ENCODE data around the gene SLC38A3. TPM values are rescaled to one million over a fixed set of nuclear protein-coding genes. Genes with fewer than 3 reads are reported as not detected.
"Not testable (repeated sequence)": the region's sequence is repeated elsewhere in the genome, so short reads cannot be mapped to it uniquely, and the experiment has no call there.

The SLC38A3 gene
- total and polyA plus RNA-seq, 4 experiments from 2014 or later, result not detected

DNA sequence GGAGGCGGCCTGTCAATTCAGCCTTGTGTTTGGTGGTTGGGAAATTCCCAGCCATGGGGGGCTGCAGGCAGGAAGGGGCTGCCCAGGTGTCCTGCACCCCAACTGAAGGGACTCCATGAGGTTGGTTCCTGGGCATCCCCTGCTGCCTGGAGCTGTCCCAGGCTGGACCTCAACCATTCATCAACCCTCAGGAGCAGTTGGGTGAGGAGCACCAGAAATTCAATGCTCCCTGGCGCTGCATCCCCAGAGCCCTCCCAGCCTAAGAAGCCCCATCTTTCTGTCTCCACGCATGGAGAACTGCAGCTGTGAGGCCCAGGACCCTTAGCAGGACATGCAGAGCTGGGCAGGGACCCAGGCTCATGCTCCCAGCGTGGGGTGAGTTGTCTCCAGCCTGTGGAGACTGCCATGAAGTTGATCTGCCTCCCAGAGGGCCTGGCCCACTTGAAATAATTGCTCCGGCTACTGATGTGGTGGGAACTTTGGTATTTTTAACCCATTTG lies 55.9 kb downstream of the SLC38A3 start:
- Histone ChIP-seq H3K36me3 (ENCODE audit: insufficient read depth, low read length) (peaks cover 24% of the 10 kb centered on the region), H3K4me3 (ENCODE audit: low read length in 2 of 2) (no peak overlapping the region), H3K9me3 (ENCODE audit: control insufficient read depth in 1 of 2, low read length in 2 of 2) (no peaks in the 10 kb centered on the region), H3K27ac (ENCODE audit: low read depth, low read length) (no peak overlapping the region), H3K27me3 (ENCODE audit: insufficient read depth, low read length) (no peaks in the 10 kb centered on the region), H3K4me1 (ENCODE audit: insufficient read depth, low read length) (peaks cover 13% of the 10 kb centered on the region)
- H3K9me3 Mint-ChIP-seq, result peaks cover 0 to 2% (median 0%) of the 10 kb centered on the region in 8 donors
- peak in 1 of 5 donors; percentile 25 for DNase-seq
- H3K27ac Mint-ChIP-seq, result peak overlapping the region in 2 of 7 donors; percentile 42 to 55
- CTCF ChIA-PET (ENCODE audit: partially characterized antibody), result interaction anchor here (1.0 to 6.2 kb wide), 7 partner anchors 11 to 69 kb away, joined by 3 to 34 read pairs (median 8); partner anchors contain the start of genes GNAT1 and TUSC2
- H3K4me1 Mint-ChIP-seq, result peaks cover 3 to 9% (median 4%) of the 10 kb centered on the region in 4 donors
- POLR2A ChIA-PET (ENCODE audit: partially characterized antibody), result interaction anchor here (0.6 to 5.2 kb wide), 6 partner anchors 11 to 76 kb away, joined by 3 to 35 read pairs (median 4); no protein-coding TSS in a partner anchor
- H3K36me3 Mint-ChIP-seq, result peaks cover 15 to 32% of the 10 kb centered on the region in 2 donors
- intact Hi-C loops (cut with micrococcal nuclease), result loop anchor here (1.0 kb wide), 1 partner anchor 34 kb away; no protein-coding TSS in a partner anchor
- H3K4me3 Mint-ChIP-seq, result peak overlapping the region in 3 of 8 donors; percentile 32 to 68 (median 54)
- no peaks in the 10 kb centered on the region for H3K27me3 Mint-ChIP-seq

DNA sequence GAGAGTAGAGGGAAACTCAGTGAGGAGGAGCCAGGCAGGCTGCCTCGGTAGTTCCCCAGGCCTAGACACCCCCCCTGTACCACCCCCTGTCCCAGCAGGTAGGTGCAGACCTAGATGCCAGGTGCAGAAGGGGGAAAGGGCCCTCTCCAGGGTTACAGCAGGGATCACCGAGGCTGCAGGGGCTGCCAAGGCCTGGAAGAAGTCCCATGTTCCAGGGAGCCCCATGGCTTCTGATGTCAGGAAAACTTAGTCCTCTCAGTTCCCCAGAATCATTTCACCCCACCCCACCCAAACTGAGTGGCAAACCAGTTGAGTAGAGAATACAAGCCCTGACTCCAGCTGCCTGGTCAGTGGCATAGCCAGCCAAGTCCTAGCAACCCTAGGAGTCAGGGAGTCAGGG lies 56.4 kb downstream of the SLC38A3 start:
- peak overlapping the region in 1 of 7 donors; percentile 42 for H3K27ac Mint-ChIP-seq
- Histone ChIP-seq H3K4me3 (ENCODE audit: low read length in 2 of 2) (no peak overlapping the region), H3K27ac (ENCODE audit: low read depth, low read length) (no peak overlapping the region), H3K9me3 (ENCODE audit: control insufficient read depth in 1 of 2, low read length in 2 of 2) (no peaks in the 10 kb centered on the region), H3K27me3 (ENCODE audit: insufficient read depth, low read length) (no peaks in the 10 kb centered on the region), H3K36me3 (ENCODE audit: insufficient read depth, low read length) (peaks cover 19% of the 10 kb centered on the region), H3K4me1 (ENCODE audit: insufficient read depth, low read length) (peaks cover 13% of the 10 kb centered on the region)
- H3K9me3 Mint-ChIP-seq, result peaks cover 0 to 2% (median 0%) of the 10 kb centered on the region in 8 donors
- H3K27me3 Mint-ChIP-seq, result no peaks in the 10 kb centered on the region
- intact Hi-C loops (cut with micrococcal nuclease), result no loop called here
- ChIA-PET CTCF (ENCODE audit: partially characterized antibody) (interaction anchor here (1.0 to 6.2 kb wide), 7 partner anchors 12 to 69 kb away, joined by 3 to 34 read pairs (median 8); partner anchors contain the start of genes GNAT1 and TUSC2), POLR2A (ENCODE audit: partially characterized antibody) (interaction anchor here (1.3 to 5.2 kb wide), 3 partner anchors 13 to 76 kb away, joined by 3 to 35 read pairs (median 4); no protein-coding TSS in a partner anchor)
- peak overlapping the region in 2 of 8 donors; percentile 32 to 54 for H3K4me3 Mint-ChIP-seq
- H3K36me3 Mint-ChIP-seq, result peaks cover 13 to 27% of the 10 kb centered on the region in 2 donors
- peaks cover 3 to 9% (median 4%) of the 10 kb centered on the region in 4 donors for H3K4me1 Mint-ChIP-seq
- DNase-seq, result peak in 1 of 5 donors; percentile 29

DNA sequence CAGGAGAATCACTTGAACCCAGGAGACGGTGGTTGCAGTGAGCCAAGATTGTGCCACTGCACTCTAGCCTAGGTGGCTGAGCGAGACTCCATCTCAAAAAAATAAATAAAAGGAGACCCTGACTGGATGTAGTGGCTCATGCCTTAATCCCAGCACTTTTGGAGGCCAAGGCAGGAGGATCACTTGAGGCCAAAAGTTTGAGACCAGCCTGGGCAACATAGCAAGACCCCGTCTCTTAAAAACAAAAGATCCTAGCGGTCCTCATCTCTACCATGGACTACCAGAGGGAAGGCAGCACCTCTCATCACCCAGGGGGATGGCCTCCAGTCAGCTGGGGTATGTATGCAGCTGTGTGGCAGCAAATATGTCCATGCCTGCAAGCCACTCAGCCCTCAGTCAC lies 57.1 kb downstream of the SLC38A3 start:
- not testable (repeated sequence) for H3K27me3 Mint-ChIP-seq
- POLR2A ChIA-PET (ENCODE audit: partially characterized antibody), result interaction anchor here (1.3 to 5.2 kb wide), 2 partner anchors 14 to 75 kb away, joined by 4 to 35 read pairs; no protein-coding TSS in a partner anchor

DNA sequence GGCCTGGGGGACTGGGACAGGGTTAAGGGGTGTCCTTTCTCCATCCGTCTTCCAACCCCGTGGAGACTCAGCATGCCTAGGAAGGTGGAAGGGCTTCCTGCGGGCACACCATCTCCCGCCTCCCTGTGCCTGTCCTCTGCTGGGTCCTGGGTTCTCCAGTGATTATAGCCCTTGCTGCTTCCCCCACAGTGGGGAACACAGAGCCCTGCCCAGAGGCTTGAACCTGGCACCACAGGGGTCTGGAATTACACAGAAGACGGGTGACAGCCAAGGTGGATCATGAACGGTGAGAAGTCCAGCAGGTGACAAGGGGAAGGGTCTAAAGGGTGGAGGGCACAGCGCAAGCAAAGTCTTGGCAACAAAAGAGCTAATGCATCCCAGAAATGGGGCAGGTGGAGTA lies 57.7 kb downstream of the SLC38A3 start:
- POLR2A ChIA-PET (ENCODE audit: partially characterized antibody), result interaction anchor here (0.8 to 1.5 kb wide), 4 partner anchors 16 to 36 kb away, joined by 3 to 8 read pairs (median 4); partner anchors contain the start of genes HYAL3, LSMEM2 and NAA80
- Mint-ChIP-seq H3K4me1 (peaks cover 2 to 9% (median 4%) of the 10 kb centered on the region in 4 donors), H3K27me3 (no peaks in the 10 kb centered on the region), H3K36me3 (peaks cover under 1 to 14% of the 10 kb centered on the region in 2 donors), H3K9me3 (peaks cover 0 to 2% (median 0%) of the 10 kb centered on the region in 8 donors), H3K27ac (peak overlapping the region in 2 of 7 donors; percentile 30 to 47), H3K4me3 (no peak overlapping the region)
- Histone ChIP-seq H3K27ac (ENCODE audit: low read depth, low read length) (no peak overlapping the region), H3K4me1 (ENCODE audit: insufficient read depth, low read length) (peaks cover 13% of the 10 kb centered on the region), H3K36me3 (ENCODE audit: insufficient read depth, low read length) (peaks cover 7% of the 10 kb centered on the region), H3K27me3 (ENCODE audit: insufficient read depth, low read length) (no peaks in the 10 kb centered on the region), H3K4me3 (ENCODE audit: low read length in 2 of 2) (no peak overlapping the region), H3K9me3 (ENCODE audit: control insufficient read depth in 1 of 2, low read length in 2 of 2) (no peaks in the 10 kb centered on the region)
- DNase-seq, result peak in 1 of 5 donors; percentile 9
- CTCF ChIA-PET (ENCODE audit: partially characterized antibody), result interaction anchor here (1.3 to 1.9 kb wide), 2 partner anchors 12 to 16 kb away, joined by 6 to 10 read pairs; no protein-coding TSS in a partner anchor
- intact Hi-C loops (cut with micrococcal nuclease), result no loop called here

More for the DNA sequence above, 57.1 kb downstream of the SLC38A3 start:
- H3K4me3 Mint-ChIP-seq; H3K27ac ChIP-seq (ENCODE audit: low read depth, low read length); H3K4me1 Mint-ChIP-seq; H3K9me3 Mint-ChIP-seq; intact Hi-C loops (cut with micrococcal nuclease); H3K4me3 ChIP-seq (ENCODE audit: low read length in 2 of 2); H3K27me3 ChIP-seq (ENCODE audit: insufficient read depth, low read length); H3K9me3 ChIP-seq (ENCODE audit: control insufficient read depth in 1 of 2, low read length in 2 of 2): not testable (repeated sequence)
- Mint-ChIP-seq H3K27ac (peak overlapping the region in 2 of 7 donors; percentile 46 to 59), H3K36me3 (peaks cover 6 to 20% of the 10 kb centered on the region in 2 donors)
- Histone ChIP-seq H3K4me1 (ENCODE audit: insufficient read depth, low read length) (peaks cover 13% of the 10 kb centered on the region), H3K36me3 (ENCODE audit: insufficient read depth, low read length) (peaks cover 12% of the 10 kb centered on the region)
- peak in 1 of 5 donors; percentile 16 for DNase-seq
- CTCF ChIA-PET (ENCODE audit: partially characterized antibody), result interaction anchor here (1.0 to 4.3 kb wide), 4 partner anchors 15 to 70 kb away, joined by 3 to 31 read pairs (median 6); partner anchors contain the start of gene GNAT1

DNA sequence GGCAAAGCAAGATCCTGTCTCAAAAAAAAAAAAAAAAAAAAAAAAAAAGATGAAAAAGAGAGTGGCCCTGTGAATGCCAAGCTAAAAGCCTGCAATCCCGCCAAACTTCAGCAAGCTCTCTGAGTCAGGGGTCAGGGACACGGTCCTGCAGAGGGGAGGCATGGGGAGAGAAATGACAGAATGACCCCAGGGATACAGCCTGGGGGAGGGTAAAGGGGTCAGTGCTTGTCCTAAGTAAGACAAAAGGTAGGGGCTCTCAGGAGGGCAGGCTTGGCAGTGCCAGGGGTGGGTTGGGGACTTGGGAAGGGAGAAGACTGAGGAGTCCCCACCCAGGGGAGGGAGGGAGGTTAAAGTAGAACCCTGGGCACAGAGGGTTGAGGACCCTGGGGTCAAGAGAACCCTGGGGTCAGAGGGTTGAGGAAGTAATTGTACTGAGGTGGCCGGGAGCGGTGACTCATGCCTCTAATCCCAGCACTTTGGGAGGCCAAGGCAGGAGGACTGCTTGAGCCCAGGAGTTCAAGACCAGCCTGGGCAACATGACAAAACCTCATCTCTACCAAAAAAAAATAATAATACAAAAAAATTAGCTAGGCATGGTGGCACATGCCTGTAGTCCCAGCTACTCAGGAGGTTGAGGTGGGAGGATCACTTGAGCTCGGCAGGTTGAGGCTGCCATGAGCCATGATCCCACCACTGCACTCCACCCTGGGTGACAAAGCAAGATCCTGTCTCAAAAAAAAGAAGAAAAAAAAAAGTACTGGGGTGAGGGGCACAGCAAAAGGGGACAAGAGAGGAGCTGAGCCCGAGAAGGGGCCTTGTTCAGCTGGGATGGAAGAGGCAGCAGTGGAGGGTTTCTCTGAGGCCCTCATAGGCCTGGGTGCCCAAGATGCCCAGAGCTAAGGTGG lies 58.7 kb downstream of the SLC38A3 start:
- CTCF ChIA-PET (ENCODE audit: partially characterized antibody), result interaction anchor here (0.6 to 1.9 kb wide), 6 partner anchors 8 to 45 kb away, joined by 3 to 10 read pairs (median 4); no protein-coding TSS in a partner anchor
- Mint-ChIP-seq H3K9me3 (peaks cover 0 to 2% (median 0%) of the 10 kb centered on the region in 8 donors), H3K36me3 (peaks cover 0 to 8% of the 10 kb centered on the region in 2 donors), H3K4me3 (no peak overlapping the region), H3K27me3 (peaks cover 0 to 3% of the 10 kb centered on the region in 2 donors), H3K27ac (peak overlapping the region in 1 of 7 donors; percentile 75), H3K4me1 (peaks cover 2 to 9% (median 4%) of the 10 kb centered on the region in 4 donors)
- DNase-seq, result peak in 1 of 5 donors; percentile 35
- Histone ChIP-seq H3K4me3 (ENCODE audit: low read length in 2 of 2) (no peak overlapping the region), H3K27ac (ENCODE audit: low read depth, low read length) (no peak overlapping the region), H3K4me1 (ENCODE audit: insufficient read depth, low read length) (peaks cover 13% of the 10 kb centered on the region), H3K27me3 (ENCODE audit: insufficient read depth, low read length) (no peaks in the 10 kb centered on the region), H3K9me3 (ENCODE audit: control insufficient read depth in 1 of 2, low read length in 2 of 2) (no peaks in the 10 kb centered on the region), H3K36me3 (ENCODE audit: insufficient read depth, low read length) (no peaks in the 10 kb centered on the region)
- POLR2A ChIA-PET (ENCODE audit: partially characterized antibody), result interaction anchor here (0.6 to 1.5 kb wide), 10 partner anchors 12 to 793 kb away, joined by 3 to 8 read pairs (median 4); partner anchors contain the start of genes HYAL3, LSMEM2 and NAA80
- intact Hi-C loops (cut with micrococcal nuclease), result no loop called here

DNA sequence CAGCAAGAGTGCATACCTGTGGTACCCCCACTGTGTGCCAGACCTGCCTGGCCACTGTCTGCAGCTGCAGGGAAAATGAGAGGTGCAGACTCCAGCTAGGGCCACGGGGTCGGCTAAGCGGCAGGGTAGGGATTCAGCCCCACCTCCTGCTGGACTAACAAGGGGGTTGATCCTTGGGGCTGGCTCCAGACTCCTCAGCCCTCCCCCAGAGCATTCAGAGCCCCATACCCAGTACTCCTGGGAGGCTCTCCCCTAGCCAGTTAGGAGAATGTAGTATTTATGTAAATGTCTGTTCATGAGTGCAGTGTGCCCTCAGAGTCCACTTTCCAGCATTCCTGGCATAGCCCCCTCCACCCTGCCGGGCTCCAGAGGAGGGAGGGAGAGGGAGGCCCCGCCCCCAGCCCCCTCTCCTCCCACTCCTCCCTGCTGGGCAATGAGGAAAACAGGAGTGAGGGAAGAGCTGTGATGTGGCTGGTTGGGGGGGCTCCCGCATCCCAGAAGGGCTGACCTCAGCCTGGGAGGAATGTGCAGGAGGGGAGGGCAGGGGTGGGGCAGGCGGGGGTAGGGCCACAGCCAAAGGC lies 59.4 kb downstream of the SLC38A3 start:
- H3K36me3 ChIP-seq (ENCODE audit: insufficient read depth, low read length), result no peaks in the 10 kb centered on the region
- no peak overlapping the region for H3K4me3 ChIP-seq (ENCODE audit: low read length in 2 of 2)
- Mint-ChIP-seq H3K27me3 (peaks cover 0 to 3% of the 10 kb centered on the region in 2 donors), H3K9me3 (peaks cover 0 to 2% (median 0%) of the 10 kb centered on the region in 8 donors), H3K27ac (no peak overlapping the region), H3K4me1 (peaks cover 2 to 4% (median 3%) of the 10 kb centered on the region in 4 donors), H3K4me3 (no peak overlapping the region), H3K36me3 (peaks cover 0 to 1% of the 10 kb centered on the region in 2 donors)
- CTCF ChIA-PET (ENCODE audit: partially characterized antibody), result interaction anchor here (0.7 to 1.9 kb wide), 3 partner anchors 14 to 18 kb away, joined by 3 to 6 read pairs (median 4); no protein-coding TSS in a partner anchor
- H3K27me3 ChIP-seq (ENCODE audit: insufficient read depth, low read length), result no peaks in the 10 kb centered on the region
- no peak overlapping the region for H3K27ac ChIP-seq (ENCODE audit: low read depth, low read length)
- DNase-seq, result peak in 1 of 5 donors; percentile 20
- H3K4me1 ChIP-seq (ENCODE audit: insufficient read depth, low read length), result peaks cover 11% of the 10 kb centered on the region
- intact Hi-C loops (cut with micrococcal nuclease), result no loop called here
- H3K9me3 ChIP-seq (ENCODE audit: control insufficient read depth in 1 of 2, low read length in 2 of 2), result no peaks in the 10 kb centered on the region
- POLR2A ChIA-PET (ENCODE audit: partially characterized antibody), result interaction anchor here (0.6 to 1.5 kb wide), 5 partner anchors 15 to 793 kb away, joined by 3 to 8 read pairs (median 5); no protein-coding TSS in a partner anchor
